MCF 10A (cell line): ENCODE measurements around the gene ELP4. TPM values are rescaled to one million over a fixed set of nuclear protein-coding genes. Genes with fewer than 3 reads are reported as not detected.

Experiments used
- Bru-seq: library from RNA; stranded (reverse); fragments of 400-500 nt; gene quantifications from one replicate; lab custom pipeline; 2021; lab: Mats Ljungman, UMichigan
- BruChase-seq, 2 experiments: library from RNA; stranded (reverse); fragments of 400-500 nt; gene quantifications; one replicate each; lab custom pipeline; 2021; lab: Mats Ljungman, UMichigan
- BruUV-seq: library from RNA; stranded (reverse); fragments of 400-500 nt; replicated peaks from 2 replicates; lab custom pipeline; 2021; lab: Mats Ljungman, UMichigan
- CTCF ChIA-PET: fragments of 300-600 bp; sonication (Branson Sonifier 250); formaldehyde crosslinking; extraction: SDS; loops from one replicate; lab custom pipeline; 2021; ENCODE audit warnings: antibody characterized with exemption, inconsistent platforms; lab: Yijun Ruan, JAX
- POLR2A ChIA-PET: fragments of 300-600, 350-650 bp; sonication (Branson Sonifier 250); formaldehyde crosslinking; extraction: SDS; loops from one replicate; lab custom pipeline; 2020; ENCODE audit warnings: antibody characterized with exemption, inconsistent platforms; lab: Yijun Ruan, JAX
- DNase-seq: peaks from one replicate; pipeline ENCODE4 v3.0.0-alpha.2; 2018; ENCODE audit not compliant: unreplicated experiment
- H3K27ac Mint-ChIP-seq: one replicate; pipeline ENCODE4 v1.8.0; 2022; ENCODE audit warnings: mild to moderate bottlenecking, low read depth, mixed read lengths; ENCODE audit not compliant: unreplicated experiment
- H3K27me3 Mint-ChIP-seq: one replicate; pipeline ENCODE4 v1.8.0; 2022; ENCODE audit warnings: mixed read lengths; ENCODE audit not compliant: insufficient read depth, unreplicated experiment
- H3K36me3 Mint-ChIP-seq: one replicate; pipeline ENCODE4 v1.8.0; 2022; ENCODE audit warnings: mild to moderate bottlenecking, moderate library complexity, mixed read lengths; ENCODE audit not compliant: insufficient read depth, unreplicated experiment
- H3K4me1 Mint-ChIP-seq: one replicate; pipeline ENCODE4 v1.8.0; 2022; ENCODE audit warnings: mixed read lengths; ENCODE audit not compliant: insufficient read depth, unreplicated experiment
- H3K4me3 Mint-ChIP-seq: one replicate; pipeline ENCODE4 v1.8.0; 2022; ENCODE audit warnings: mild to moderate bottlenecking, moderate library complexity, mixed read lengths; ENCODE audit not compliant: unreplicated experiment
- H3K9me3 Mint-ChIP-seq: one replicate; pipeline ENCODE4 v1.8.0; 2022; ENCODE audit warnings: mixed read lengths; ENCODE audit not compliant: unreplicated experiment
- intact Hi-C: fragments of 100-400 bp; cut with micrococcal nuclease; formaldehyde crosslinking; loops from 2 replicates; pipeline ENCODE4 v1.14.1; 2022
- long read RNA-seq: library from polyadenylated mRNA; stranded (forward); transcript quantifications from one replicate; pipeline ENCODE4 v2.0.0, GENCODE V29; 2022
- total RNA-seq: library from RNA; stranded (reverse); gene quantifications from 2 replicates; pipeline ENCODE4 v1.2.3, GENCODE V29; 2022
- TF ChIP-seq, protein P1 (sequence below): fragments of 200-600 bp; IDR thresholded peaks from one replicate; pipeline ENCODE4 v1.8.0; 2022; ENCODE audit warnings: antibody characterized with exemption, mild to moderate bottlenecking; ENCODE audit not compliant: unreplicated experiment

The ELP4 gene, protein sequence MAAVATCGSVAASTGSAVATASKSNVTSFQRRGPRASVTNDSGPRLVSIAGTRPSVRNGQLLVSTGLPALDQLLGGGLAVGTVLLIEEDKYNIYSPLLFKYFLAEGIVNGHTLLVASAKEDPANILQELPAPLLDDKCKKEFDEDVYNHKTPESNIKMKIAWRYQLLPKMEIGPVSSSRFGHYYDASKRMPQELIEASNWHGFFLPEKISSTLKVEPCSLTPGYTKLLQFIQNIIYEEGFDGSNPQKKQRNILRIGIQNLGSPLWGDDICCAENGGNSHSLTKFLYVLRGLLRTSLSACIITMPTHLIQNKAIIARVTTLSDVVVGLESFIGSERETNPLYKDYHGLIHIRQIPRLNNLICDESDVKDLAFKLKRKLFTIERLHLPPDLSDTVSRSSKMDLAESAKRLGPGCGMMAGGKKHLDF
- total RNA-seq: 16.2 and 18.3 TPM in 2 replicates
- Bru-seq, nascent RNA: percentile 69 among the genes with signal in this experiment
- percentile 57 among the genes with signal in this experiment for BruChase-seq, experiment 1, labeled RNA remaining after a 6-hour chase
- BruChase-seq, experiment 2, labeled RNA remaining after a 2-hour chase: percentile 62 among the genes with signal in this experiment
- long read RNA-seq, full-length matches to known transcripts: 40 of 46 reads
- long read RNA-seq, partial matches to known transcripts: 2 of 46 reads
- long read RNA-seq, other reads (novel, unspliced or antisense): 4 of 46 reads

DNA sequence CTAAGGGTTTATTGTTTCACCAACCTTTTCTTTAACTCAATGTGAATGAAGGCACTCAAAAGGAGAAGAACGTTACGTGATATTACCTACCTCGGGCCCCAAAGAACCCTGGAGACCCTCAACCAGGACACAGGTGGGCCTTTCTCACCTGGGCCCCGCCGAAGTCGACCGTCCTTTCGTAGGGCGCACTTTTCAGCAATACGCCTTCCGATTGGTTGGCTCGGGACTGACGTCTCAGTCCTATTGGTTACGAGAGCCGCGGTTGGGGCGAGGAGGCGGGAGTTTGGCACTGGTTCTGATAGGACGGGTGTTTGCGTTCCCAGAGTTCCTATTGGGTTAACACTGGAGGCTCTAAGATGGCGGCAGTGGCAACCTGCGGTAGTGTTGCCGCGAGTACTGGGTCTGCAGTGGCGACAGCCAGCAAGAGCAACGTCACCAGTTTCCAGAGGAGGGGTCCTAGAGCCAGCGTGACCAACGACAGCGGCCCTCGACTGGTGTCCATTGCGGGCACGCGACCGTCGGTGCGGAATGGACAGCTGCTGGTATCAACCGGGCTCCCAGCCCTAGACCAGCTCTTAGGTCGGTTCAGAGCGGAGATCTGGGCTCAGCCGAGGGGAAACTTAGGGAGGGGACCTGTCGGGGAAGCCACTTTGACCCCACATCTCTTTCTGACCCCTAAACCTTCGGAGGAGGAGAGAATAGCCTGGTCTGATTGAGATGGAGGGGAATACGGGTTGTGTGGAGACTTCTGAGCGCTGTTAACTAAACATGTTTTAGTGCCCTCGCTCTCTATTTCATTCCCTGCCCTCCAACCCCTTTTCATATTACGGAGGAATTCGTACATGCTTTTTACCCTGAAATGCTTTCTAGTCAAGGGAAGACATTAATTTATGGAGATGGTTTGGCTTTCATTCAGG, at the start of gene ELP4, which contains the start of gene IMMP1L:
Gene ELP4, plus strand, starts transcription at position 339 of the 917 bp plus-strand sequence. Its CDS starts 18 bp downstream, at position 357.
Gene IMMP1L, minus strand, starts transcription at position 194 of the 917 bp plus-strand sequence. CDS start 46,346 bp downstream, outside the sequence.
- Mint-ChIP-seq H3K4me1 (peaks cover 16% of the 10 kb centered on the region), H3K9me3 (no peaks in the 10 kb centered on the region), H3K27me3 (no peaks in the 10 kb centered on the region), H3K27ac (peak within 1 kb of the TSS; percentile 92), H3K36me3 (peaks cover 2% of the 10 kb centered on the region), H3K4me3 (peak within 1 kb of the TSS; percentile 82)
- CTCF ChIA-PET: interaction anchor here (0.6 kb wide), 2 partner anchors 49 to 581 kb away, joined by 3 read pairs; no protein-coding TSS in a partner anchor
- BruUV-seq: no TSS peak
- intact Hi-C loops: loop anchor here (5.0 kb wide), 1 partner anchor 138 kb away; no protein-coding TSS in a partner anchor
- peak; percentile 98 for DNase-seq
- TF ChIP-seq, protein P1, sequence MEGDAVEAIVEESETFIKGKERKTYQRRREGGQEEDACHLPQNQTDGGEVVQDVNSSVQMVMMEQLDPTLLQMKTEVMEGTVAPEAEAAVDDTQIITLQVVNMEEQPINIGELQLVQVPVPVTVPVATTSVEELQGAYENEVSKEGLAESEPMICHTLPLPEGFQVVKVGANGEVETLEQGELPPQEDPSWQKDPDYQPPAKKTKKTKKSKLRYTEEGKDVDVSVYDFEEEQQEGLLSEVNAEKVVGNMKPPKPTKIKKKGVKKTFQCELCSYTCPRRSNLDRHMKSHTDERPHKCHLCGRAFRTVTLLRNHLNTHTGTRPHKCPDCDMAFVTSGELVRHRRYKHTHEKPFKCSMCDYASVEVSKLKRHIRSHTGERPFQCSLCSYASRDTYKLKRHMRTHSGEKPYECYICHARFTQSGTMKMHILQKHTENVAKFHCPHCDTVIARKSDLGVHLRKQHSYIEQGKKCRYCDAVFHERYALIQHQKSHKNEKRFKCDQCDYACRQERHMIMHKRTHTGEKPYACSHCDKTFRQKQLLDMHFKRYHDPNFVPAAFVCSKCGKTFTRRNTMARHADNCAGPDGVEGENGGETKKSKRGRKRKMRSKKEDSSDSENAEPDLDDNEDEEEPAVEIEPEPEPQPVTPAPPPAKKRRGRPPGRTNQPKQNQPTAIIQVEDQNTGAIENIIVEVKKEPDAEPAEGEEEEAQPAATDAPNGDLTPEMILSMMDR: no peak
- POLR2A ChIA-PET: interaction anchor here (0.7 to 2.3 kb wide), 7 partner anchors 9 to 1187 kb away, joined by 3 to 9 read pairs (median 3); partner anchors contain the start of gene ARL14EP

DNA sequence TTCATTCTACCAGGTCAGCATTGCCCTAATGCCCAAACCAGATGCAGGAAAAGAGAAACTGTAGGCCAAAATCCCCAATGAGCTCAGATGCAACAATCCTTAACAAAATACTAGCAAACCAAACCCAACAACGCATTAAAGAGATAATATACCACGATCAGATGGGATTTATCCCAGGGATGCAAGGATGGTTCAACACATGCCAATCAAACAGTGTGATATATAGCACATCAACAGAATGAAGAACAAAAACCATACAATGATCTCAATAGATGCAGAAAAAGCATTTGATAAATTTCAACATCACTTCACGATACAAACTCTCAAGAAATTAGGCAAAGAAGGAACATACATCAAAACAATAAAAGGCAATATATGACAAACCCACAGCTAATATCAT, 45.1 kb upstream of the ELP4 start:
- Mint-ChIP-seq H3K27me3 (no peaks in the 10 kb centered on the region), H3K9me3 (peaks cover 7% of the 10 kb centered on the region), H3K4me1 (no peaks in the 10 kb centered on the region), H3K27ac (no peak overlapping the region), H3K4me3 (no peak overlapping the region), H3K36me3 (no peaks in the 10 kb centered on the region)
- DNase-seq: no peak
- BruUV-seq: no TSS peak
- ChIA-PET POLR2A (no interaction called here), CTCF (interaction anchor here (0.6 to 0.8 kb wide), 4 partner anchors 11 to 236 kb away, joined by 3 read pairs; no protein-coding TSS in a partner anchor)
- TF ChIP-seq, protein P1: no peak
- intact Hi-C loops: no loop called here

DNA sequence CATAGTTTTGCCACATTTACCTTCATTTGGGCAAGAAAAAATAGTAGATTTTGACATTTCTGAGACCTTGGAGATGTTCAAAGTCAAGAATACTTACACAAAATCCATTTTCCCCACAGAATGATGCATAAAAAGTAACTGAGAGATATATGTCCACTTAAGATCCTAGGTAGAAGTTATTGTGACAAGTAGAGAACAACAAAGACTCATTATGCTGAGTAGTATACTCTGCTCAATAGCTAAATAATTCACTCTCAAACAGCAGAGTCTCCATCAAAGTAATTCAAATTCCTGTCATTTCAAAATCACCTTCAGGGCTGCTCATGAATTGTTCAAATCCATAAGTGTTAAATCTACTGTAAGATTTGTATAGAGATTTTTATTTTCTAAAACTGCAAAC, 35.5 kb upstream of the ELP4 start:
- H3K27me3 Mint-ChIP-seq: no peaks in the 10 kb centered on the region
- no peak overlapping the region for H3K27ac Mint-ChIP-seq
- DNase-seq: no peak
- BruUV-seq: no TSS peak
- CTCF ChIA-PET: no interaction called here
- no peaks in the 10 kb centered on the region for H3K4me1 Mint-ChIP-seq
- no peaks in the 10 kb centered on the region for H3K36me3 Mint-ChIP-seq
- intact Hi-C loops: no loop called here
- POLR2A ChIA-PET: interaction anchor here (1.6 kb wide), 1 partner anchor 17 kb away, joined by 3 read pairs; no protein-coding TSS in a partner anchor
- TF ChIP-seq, protein P1: no peak
- no peaks in the 10 kb centered on the region for H3K9me3 Mint-ChIP-seq
- no peak overlapping the region for H3K4me3 Mint-ChIP-seq
